HG03571 (cell line): ENCODE measurements around the gene ANKRD22.
"Not testable (repeated sequence)": the region's sequence is repeated elsewhere in the genome, so short reads cannot be mapped to it uniquely, and the experiment has no call there.

Experiments
- ATAC-seq: cut with Tn5 transposase; IDR thresholded peaks from one replicate; pipeline ENCODE4 v1.9.1; 2021; ENCODE audit not compliant: unreplicated experiment

The ANKRD22 gene

GRCh38 chr10:88851706-88852105 lies at the start of gene ANKRD22:
Gene ANKRD22, minus strand, starts transcription at chr10:88851844. Its CDS starts 237 bp downstream, at chr10:88851607.
- no peak for ATAC-seq

- ATAC-seq, result no peak
Observed at GRCh38 chr10:88899886-88900285, 48.2 kb upstream of the ANKRD22 start.

GRCh38 chr10:88898727-88899126 lies 47.1 kb upstream of the ANKRD22 start:
- ATAC-seq, result no peak

GRCh38 chr10:88896994-88897853 lies 45.6 kb upstream of the ANKRD22 start:
- no peak for ATAC-seq

GRCh38 chr10:88896372-88896993 lies 44.8 kb upstream of the ANKRD22 start:
- no peak for ATAC-seq

GRCh38 chr10:88895250-88895649 lies 43.6 kb upstream of the ANKRD22 start:
- no peak for ATAC-seq

GRCh38 chr10:88893611-88894010 lies 42.0 kb upstream of the ANKRD22 start:
- no peak for ATAC-seq

- no peak for ATAC-seq
Observed at GRCh38 chr10:88892222-88892967, 40.8 kb upstream of the ANKRD22 start.

- ATAC-seq, result no peak
Observed at GRCh38 chr10:88890681-88891381, 39.2 kb upstream of the ANKRD22 start.

- no peak for ATAC-seq
Observed at GRCh38 chr10:88889559-88890337, 38.1 kb upstream of the ANKRD22 start.

- no peak for ATAC-seq
Observed at GRCh38 chr10:88888810-88889445, 37.3 kb upstream of the ANKRD22 start.

- peak; percentile 47 for ATAC-seq
Observed at GRCh38 chr10:88886557-88886956, 34.9 kb upstream of the ANKRD22 start.

GRCh38 chr10:88883448-88883809 lies 31.8 kb upstream of the ANKRD22 start:
- ATAC-seq, result no peak

GRCh38 chr10:88882646-88883447 lies 31.2 kb upstream of the ANKRD22 start:
- not testable (repeated sequence) for ATAC-seq

GRCh38 chr10:88881922-88882645 lies 30.4 kb upstream of the ANKRD22 start:
- ATAC-seq, result no peak

- ATAC-seq, result no peak
Observed at GRCh38 chr10:88881320-88881719, 29.7 kb upstream of the ANKRD22 start.

GRCh38 chr10:88880282-88881076 lies 28.8 kb upstream of the ANKRD22 start:
- ATAC-seq, result peak; percentile 73
